ENCODE results near the gene FBXL5.

The FBXL5 gene

DNA sequence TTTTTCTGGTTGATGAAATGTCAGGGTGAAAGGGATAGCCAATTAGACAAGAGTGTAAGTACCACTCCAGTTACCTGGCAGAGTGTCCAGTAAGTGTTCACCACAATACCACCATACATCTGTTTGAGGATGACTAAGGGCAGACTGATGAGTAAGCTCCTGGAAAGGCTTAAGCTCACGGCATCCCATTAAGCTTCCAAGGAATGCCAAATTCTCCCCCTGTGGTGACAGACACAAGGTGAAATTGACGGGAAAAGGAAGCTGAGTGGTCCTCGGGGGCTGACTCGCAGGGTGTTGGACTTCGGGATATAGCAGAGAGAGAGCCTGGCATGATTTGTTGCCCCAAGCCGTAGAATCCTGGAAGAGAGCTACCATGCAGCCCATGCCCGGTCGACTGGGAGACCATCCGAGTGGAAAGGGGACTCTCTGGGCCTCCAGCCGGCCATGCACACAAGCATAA is 40.1 kb upstream of the FBXL5 start:
- H3K4me3 ChIP-seq (ENCODE audit: control insufficient read depth, low read depth, low read length), result no peak overlapping the region
- peak; percentile 98 for DNase-seq (ENCODE audit: low read depth)
- TF ChIP-seq, protein P1, sequence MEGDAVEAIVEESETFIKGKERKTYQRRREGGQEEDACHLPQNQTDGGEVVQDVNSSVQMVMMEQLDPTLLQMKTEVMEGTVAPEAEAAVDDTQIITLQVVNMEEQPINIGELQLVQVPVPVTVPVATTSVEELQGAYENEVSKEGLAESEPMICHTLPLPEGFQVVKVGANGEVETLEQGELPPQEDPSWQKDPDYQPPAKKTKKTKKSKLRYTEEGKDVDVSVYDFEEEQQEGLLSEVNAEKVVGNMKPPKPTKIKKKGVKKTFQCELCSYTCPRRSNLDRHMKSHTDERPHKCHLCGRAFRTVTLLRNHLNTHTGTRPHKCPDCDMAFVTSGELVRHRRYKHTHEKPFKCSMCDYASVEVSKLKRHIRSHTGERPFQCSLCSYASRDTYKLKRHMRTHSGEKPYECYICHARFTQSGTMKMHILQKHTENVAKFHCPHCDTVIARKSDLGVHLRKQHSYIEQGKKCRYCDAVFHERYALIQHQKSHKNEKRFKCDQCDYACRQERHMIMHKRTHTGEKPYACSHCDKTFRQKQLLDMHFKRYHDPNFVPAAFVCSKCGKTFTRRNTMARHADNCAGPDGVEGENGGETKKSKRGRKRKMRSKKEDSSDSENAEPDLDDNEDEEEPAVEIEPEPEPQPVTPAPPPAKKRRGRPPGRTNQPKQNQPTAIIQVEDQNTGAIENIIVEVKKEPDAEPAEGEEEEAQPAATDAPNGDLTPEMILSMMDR (IDR thresholded peaks at IDR 0.05; ENCODE audit: control insufficient read depth, insufficient read depth, low read depth, low read length, missing control alignments), result no peak

DNA sequence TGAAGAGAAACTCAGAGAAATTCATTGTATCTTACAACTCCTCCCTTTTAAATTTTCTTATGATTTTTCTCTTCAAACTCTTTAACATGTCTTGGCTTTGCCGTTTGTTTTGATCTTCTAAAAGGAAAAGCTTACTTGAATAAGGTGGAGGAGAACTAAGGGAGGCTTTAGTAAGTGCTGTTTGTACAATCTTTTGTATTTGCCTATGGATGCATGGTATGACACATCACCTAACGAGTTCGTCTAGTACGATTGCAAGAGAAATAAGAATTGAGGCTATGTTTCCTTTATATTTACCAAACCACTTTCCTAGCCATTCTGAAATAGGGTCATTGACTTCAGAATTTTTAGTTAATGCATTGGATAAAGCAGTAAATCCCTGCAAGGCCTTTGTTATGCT is 39.3 kb upstream of the FBXL5 start:
- no peak overlapping the region for H3K4me3 ChIP-seq (ENCODE audit: control insufficient read depth, low read depth, low read length)
- TF ChIP-seq, protein P1 (IDR thresholded peaks at IDR 0.05; ENCODE audit: control insufficient read depth, insufficient read depth, low read depth, low read length, missing control alignments), result no peak
- DNase-seq (ENCODE audit: low read depth), result no peak

- H3K4me3 ChIP-seq (ENCODE audit: control insufficient read depth, low read depth, low read length), result no peak overlapping the region
- TF ChIP-seq, protein P1 (IDR thresholded peaks at IDR 0.05; ENCODE audit: control insufficient read depth, insufficient read depth, low read depth, low read length, missing control alignments), result no peak
- DNase-seq (ENCODE audit: low read depth), result no peak
Measured at GRCh38 chr4:15692602-15693001, 37.4 kb upstream of the FBXL5 start.

- TF ChIP-seq, protein P1 (IDR thresholded peaks at IDR 0.05; ENCODE audit: control insufficient read depth, insufficient read depth, low read depth, low read length, missing control alignments), result no peak
- no peak for DNase-seq (ENCODE audit: low read depth)
- no peak overlapping the region for H3K4me3 ChIP-seq (ENCODE audit: control insufficient read depth, low read depth, low read length)
Measured at GRCh38 chr4:15691346-15692135, 36.4 kb upstream of the FBXL5 start.

GRCh38 chr4:15690020-15690809 is 35.1 kb upstream of the FBXL5 start:
- peak; percentile 77 for DNase-seq (ENCODE audit: low read depth)

DNA sequence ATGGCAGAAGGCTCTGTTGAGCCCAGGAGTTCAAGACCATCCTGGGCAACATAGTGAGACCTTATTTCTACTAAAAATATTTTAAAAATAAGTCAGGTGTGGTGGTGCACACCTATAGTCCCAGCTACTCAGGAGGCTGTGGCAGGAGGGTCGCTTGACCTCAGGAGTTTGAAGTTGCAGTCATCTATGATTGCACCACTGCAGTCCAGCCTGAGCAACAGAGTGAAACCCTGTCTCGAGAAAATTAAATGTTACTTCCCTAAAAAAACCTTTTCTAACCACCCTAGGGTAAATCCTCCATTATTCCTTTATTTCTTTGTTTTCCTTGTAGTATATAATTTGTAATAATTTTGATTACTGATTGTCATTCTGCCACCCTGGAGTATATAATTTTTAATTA is 34.4 kb upstream of the FBXL5 start:
- TF ChIP-seq, protein P1 (IDR thresholded peaks at IDR 0.05; ENCODE audit: control insufficient read depth, insufficient read depth, low read depth, low read length, missing control alignments), result no peak
- H3K4me3 ChIP-seq (ENCODE audit: control insufficient read depth, low read depth, low read length), result no peak overlapping the region
- no peak for DNase-seq (ENCODE audit: low read depth)

More at GRCh38 chr4:15690020-15690809, 35.1 kb upstream of the FBXL5 start:
- TF ChIP-seq, protein P1 (IDR thresholded peaks at IDR 0.05; ENCODE audit: control insufficient read depth, insufficient read depth, low read depth, low read length, missing control alignments), result no peak
- H3K4me3 ChIP-seq (ENCODE audit: control insufficient read depth, low read depth, low read length), result no peak overlapping the region

All from AG09309 (cell line).